Thymus (tissue), 11 donors: Measurements from ENCODE around the gene HOXC11. TPM values are rescaled to one million over a fixed set of nuclear protein-coding genes. Genes with fewer than 3 reads are reported as not detected.
A peak's percentile ranks its signal among the peaks of the same experiment; 100 is the strongest.

Experiments used
- DNase-seq, 9 donors: peaks; one replicate each; pipeline ENCODE4 v3.0.0-alpha.2; 2013; ENCODE audit warnings: low spot score in 9 of 9, low read depth in 6 of 9, missing footprints in 1 of 9
- H3K27ac ChIP-seq, 2 donors: one replicate each; pipeline ENCODE4 v1.5.1; 2013; ENCODE audit warnings: control low read depth in 1 of 2, low read depth in 1 of 2, low read length in 1 of 2, mild to moderate bottlenecking in 1 of 2, moderate library complexity in 1 of 2
- H3K27me3 ChIP-seq, 2 donors: one replicate each; pipeline ENCODE4 v1.5.1; 2013; ENCODE audit warnings: low read length in 1 of 2; ENCODE audit not compliant: control insufficient read depth in 2 of 2, insufficient read depth in 1 of 2
- H3K36me3 ChIP-seq, 2 donors: one replicate each; pipeline ENCODE4 v1.5.1; 2013; ENCODE audit warnings: low read length in 1 of 2, mild to moderate bottlenecking in 1 of 2, moderate library complexity in 1 of 2; ENCODE audit not compliant: control insufficient read depth in 2 of 2, insufficient read depth in 2 of 2
- H3K4me1 ChIP-seq, 2 donors: one replicate each; pipeline ENCODE4 v1.5.1; 2013; ENCODE audit warnings: low read length in 2 of 2; ENCODE audit not compliant: control insufficient read depth in 2 of 2, insufficient read depth in 2 of 2
- H3K4me3 ChIP-seq, 2 donors: one replicate each; pipeline ENCODE4 v1.5.1; 2013; ENCODE audit warnings: low read length in 2 of 2, control low read depth in 1 of 2, mild to moderate bottlenecking in 1 of 2
- H3K9me3 ChIP-seq, 2 donors: one replicate each; pipeline ENCODE4 v1.5.1; 2013; ENCODE audit warnings: low read length in 1 of 2, mild to moderate bottlenecking in 1 of 2; ENCODE audit not compliant: control insufficient read depth in 2 of 2, insufficient read depth in 1 of 2
- WGBS: extraction: QIAGEN DNeasy Blood & Tissue Kit; methylation state at CpG from one replicate; pipeline ENCODE4 v1.1.7; 2013; 5-methylcytosine and 5-hydroxymethylcytosine counted together
- polyA plus RNA-seq: library from polyadenylated mRNA; stranded (reverse); fragments of 200-250 nt; gene quantifications from one replicate; pipeline ENCODE4 v1.2.3, GENCODE V29; 2013
- total RNA-seq: library from RNA; stranded (reverse); fragments of 120-200 nt; gene quantifications from one replicate; pipeline ENCODE4 v1.2.4, GENCODE V29; 2013
- donor health status: healthy.

Gene HOXC11
- total and polyA plus RNA-seq, 2 donors, result 0.21 TPM; not detected in 1

- H3K4me3 ChIP-seq, result no peak overlapping the region
- H3K36me3 ChIP-seq, result no peaks in the 10 kb centered on the region
- DNase-seq, result no peak
- H3K27me3 ChIP-seq, result peaks cover 92 to 100% of the 10 kb centered on the region in 2 donors
- H3K4me1 ChIP-seq, result peaks cover 0 to 2% of the 10 kb centered on the region in 2 donors
- WGBS, result 11% methylated on average over 26 of the region's 26 CpGs
- no peak overlapping the region for H3K27ac ChIP-seq
- peaks cover 0 to 3% of the 10 kb centered on the region in 2 donors for H3K9me3 ChIP-seq
Measured at GRCh38 chr12:53982648-53983567, 10.0 kb downstream of the HOXC11 start.

GRCh38 chr12:53983568-53983949, 10.6 kb downstream of the HOXC11 start:
- peaks cover 94 to 100% of the 10 kb centered on the region in 2 donors for H3K27me3 ChIP-seq
- no peak for DNase-seq
- peaks cover 0 to 2% of the 10 kb centered on the region in 2 donors for H3K4me1 ChIP-seq
- no peaks in the 10 kb centered on the region for H3K36me3 ChIP-seq
- peaks cover 0 to 3% of the 10 kb centered on the region in 2 donors for H3K9me3 ChIP-seq
- no peak overlapping the region for H3K27ac ChIP-seq
- WGBS, result 4% methylated on average over 17 of the region's 17 CpGs
- no peak overlapping the region for H3K4me3 ChIP-seq

GRCh38 chr12:53983950-53984572, 11.1 kb downstream of the HOXC11 start:
- H3K27ac ChIP-seq, result no peak overlapping the region
- WGBS, result 5% methylated on average over 30 of the region's 30 CpGs
- DNase-seq, result no peak
- peaks cover 0 to 3% of the 10 kb centered on the region in 2 donors for H3K9me3 ChIP-seq
- peaks cover 2 to 3% of the 10 kb centered on the region in 2 donors for H3K4me1 ChIP-seq
- peaks cover 93 to 100% of the 10 kb centered on the region in 2 donors for H3K27me3 ChIP-seq
- H3K36me3 ChIP-seq, result no peaks in the 10 kb centered on the region
- no peak overlapping the region for H3K4me3 ChIP-seq

GRCh38 chr12:53984901-53985691, 12.2 kb downstream of the HOXC11 start, which contains the start of gene HOXC10:
Gene HOXC10, plus strand, starts transcription at chr12:53985146. Its CDS starts 114 bp downstream, at chr12:53985260.
- H3K36me3 ChIP-seq, result no peaks in the 10 kb centered on the region
- peaks cover 0 to 4% of the 10 kb centered on the region in 2 donors for H3K9me3 ChIP-seq
- peaks cover 2 to 4% of the 10 kb centered on the region in 2 donors for H3K4me1 ChIP-seq
- H3K4me3 ChIP-seq, result peak within 1 kb of the TSS in 1 of 2 donors; percentile 33
- no peak within 1 kb of the TSS for H3K27ac ChIP-seq
- WGBS, result 6% methylated on average over 55 of the region's 55 CpGs
- DNase-seq, result peak; percentile 24 to 74 (median 32)
- H3K27me3 ChIP-seq, result peaks cover 93 to 100% of the 10 kb centered on the region in 2 donors

GRCh38 chr12:53985692-53985993, 12.7 kb downstream of the HOXC11 start:
- Histone ChIP-seq H3K4me1 (peaks cover 2 to 4% of the 10 kb centered on the region in 2 donors), H3K27me3 (peaks cover 96 to 100% of the 10 kb centered on the region in 2 donors), H3K4me3 (peak overlapping the region in 1 of 2 donors; percentile 18), H3K27ac (no peak overlapping the region), H3K9me3 (peaks cover 0 to 4% of the 10 kb centered on the region in 2 donors), H3K36me3 (no peaks in the 10 kb centered on the region)
- DNase-seq, result no peak
- 10% methylated on average over 21 of the region's 21 CpGs for WGBS

- Histone ChIP-seq H3K27ac (no peak overlapping the region), H3K9me3 (peaks cover 0 to 4% of the 10 kb centered on the region in 2 donors), H3K4me3 (peak overlapping the region in 1 of 2 donors; percentile 18), H3K36me3 (no peaks in the 10 kb centered on the region), H3K4me1 (peaks cover 2 to 4% of the 10 kb centered on the region in 2 donors), H3K27me3 (peaks cover 97 to 100% of the 10 kb centered on the region in 2 donors)
- no peak for DNase-seq
- 3% methylated on average over 50 of the region's 50 CpGs for WGBS
Measured at GRCh38 chr12:53985994-53986685, 13.2 kb downstream of the HOXC11 start.

GRCh38 chr12:53986686-53987483, 14.0 kb downstream of the HOXC11 start:
- Histone ChIP-seq H3K4me3 (no peak overlapping the region), H3K4me1 (peaks cover 2 to 4% of the 10 kb centered on the region in 2 donors), H3K36me3 (no peaks in the 10 kb centered on the region), H3K27me3 (peaks cover 95 to 100% of the 10 kb centered on the region in 2 donors), H3K9me3 (peaks cover 0 to 4% of the 10 kb centered on the region in 2 donors), H3K27ac (no peak overlapping the region)
- WGBS, result 23% methylated on average over 21 of the region's 21 CpGs
- DNase-seq, result no peak

GRCh38 chr12:53987787-53988230, 14.9 kb downstream of the HOXC11 start:
- Histone ChIP-seq H3K27ac (no peak overlapping the region), H3K27me3 (peaks cover 95 to 100% of the 10 kb centered on the region in 2 donors), H3K36me3 (no peaks in the 10 kb centered on the region), H3K4me3 (no peak overlapping the region), H3K9me3 (peaks cover 4 to 6% of the 10 kb centered on the region in 2 donors), H3K4me1 (peaks cover 2 to 4% of the 10 kb centered on the region in 2 donors)
- WGBS, result 16% methylated on average over 4 of the region's 4 CpGs
- DNase-seq, result no peak
